SK-N-DZ (cell line): ENCODE measurements around the gene AGPS.
"Not testable (repeated sequence)": the region's sequence is repeated elsewhere in the genome, so short reads cannot be mapped to it uniquely, and the experiment has no call there.

Experiments
- DNase-seq: peaks from one replicate; pipeline ENCODE4 v3.0.0-alpha.2; 2015; ENCODE audit warnings: low spot score

The AGPS gene

GRCh38 chr2:177385151-177385550 lies 7.4 kb upstream of the AGPS start:
- DNase-seq: no peak

GRCh38 chr2:177391822-177392372 lies 676 bp upstream of the AGPS start:
- no peak for DNase-seq

- no peak for DNase-seq
Measured at GRCh38 chr2:177393203-177393755, 706 bp downstream of the AGPS start.

- DNase-seq: no peak
Measured at GRCh38 chr2:177393824-177394593, 1.4 kb downstream of the AGPS start.

- no peak for DNase-seq
Measured at GRCh38 chr2:177394594-177394973, 2.0 kb downstream of the AGPS start.

- no peak for DNase-seq
Measured at GRCh38 chr2:177395351-177396065, 2.9 kb downstream of the AGPS start.

GRCh38 chr2:177396703-177397460 lies 4.3 kb downstream of the AGPS start:
- no peak for DNase-seq

- no peak for DNase-seq
Measured at GRCh38 chr2:177397481-177398289, 5.1 kb downstream of the AGPS start.

- DNase-seq: no peak
Measured at GRCh38 chr2:177398290-177398683, 5.7 kb downstream of the AGPS start.

- DNase-seq: no peak
Measured at GRCh38 chr2:177398791-177399190, 6.2 kb downstream of the AGPS start.

- no peak for DNase-seq
Measured at GRCh38 chr2:177399376-177399775, 6.8 kb downstream of the AGPS start.

- DNase-seq: no peak
Measured at GRCh38 chr2:177400337-177400923, 7.9 kb downstream of the AGPS start.

GRCh38 chr2:177402096-177402495 lies 9.5 kb downstream of the AGPS start:
- no peak for DNase-seq

GRCh38 chr2:177403838-177404237 lies 11.3 kb downstream of the AGPS start:
- no peak for DNase-seq

GRCh38 chr2:177404243-177404642 lies 11.7 kb downstream of the AGPS start:
- DNase-seq: no peak

- DNase-seq: peak; percentile 66
Measured at GRCh38 chr2:177405029-177405692, 12.6 kb downstream of the AGPS start.

- no peak for DNase-seq
Measured at GRCh38 chr2:177406182-177406581, 13.6 kb downstream of the AGPS start.

GRCh38 chr2:177407031-177407430 lies 14.5 kb downstream of the AGPS start:
- no peak for DNase-seq

- DNase-seq: not testable (repeated sequence)
Measured at GRCh38 chr2:177410629-177411028, 18.1 kb downstream of the AGPS start.

- DNase-seq: no peak
Measured at GRCh38 chr2:177413703-177414102, 21.1 kb downstream of the AGPS start.
